NCI-H345 treated with DMSO at 0.1 percent for 48 hours (cell line): ENCODE results near the gene POLR3K.
A peak's percentile ranks its signal among the peaks of the same experiment; 100 is the strongest.

ENCODE experiments used
- DNase-seq: peaks from one replicate; lab custom pipeline; 2025; ENCODE audit not compliant: unreplicated experiment; lab: John Stamatoyannopoulos, UW

POLR3K gene

DNA sequence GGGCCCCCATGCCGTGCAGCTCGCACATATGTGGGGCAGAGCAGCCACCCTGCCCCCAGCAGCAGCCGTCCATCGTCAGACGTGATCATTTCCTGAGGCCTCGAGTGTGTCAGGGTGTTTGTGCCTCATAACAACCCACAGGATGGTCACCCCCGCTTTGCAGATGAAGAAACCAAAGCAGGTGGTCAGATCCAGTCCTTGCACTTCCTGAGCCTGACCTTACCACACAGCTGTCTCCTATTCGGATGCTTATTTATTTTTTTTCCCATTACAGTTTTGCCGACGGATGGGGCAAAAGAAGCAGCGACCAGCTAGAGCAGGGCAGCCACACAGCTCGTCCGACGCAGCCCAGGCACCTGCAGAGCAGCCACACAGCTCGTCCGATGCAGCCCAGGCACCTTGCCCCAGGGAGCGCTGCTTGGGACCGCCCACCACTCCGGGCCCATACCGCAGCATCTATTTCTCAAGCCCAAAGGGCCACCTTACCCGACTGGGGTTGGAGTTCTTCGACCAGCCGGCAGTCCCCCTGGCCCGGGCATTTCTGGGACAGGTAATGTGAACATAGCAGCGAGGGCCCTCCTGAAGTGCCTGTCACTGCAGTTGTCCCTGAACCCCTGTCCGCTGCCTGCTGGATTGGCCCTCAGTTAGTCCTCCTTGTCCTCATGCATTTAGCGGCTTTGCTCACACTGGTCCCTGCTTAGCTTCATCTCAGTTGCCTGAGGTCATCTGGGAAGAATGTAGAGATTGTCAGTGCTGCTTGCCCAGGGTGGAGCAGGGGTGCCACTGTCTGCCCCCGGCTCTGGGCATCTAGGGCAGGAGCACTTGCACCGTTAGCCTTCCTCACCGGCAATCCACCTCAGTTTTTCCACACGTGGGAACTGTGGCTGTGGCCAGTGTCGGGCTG is 26.0 kb upstream of the POLR3K start:
- DNase-seq = no peak

DNA sequence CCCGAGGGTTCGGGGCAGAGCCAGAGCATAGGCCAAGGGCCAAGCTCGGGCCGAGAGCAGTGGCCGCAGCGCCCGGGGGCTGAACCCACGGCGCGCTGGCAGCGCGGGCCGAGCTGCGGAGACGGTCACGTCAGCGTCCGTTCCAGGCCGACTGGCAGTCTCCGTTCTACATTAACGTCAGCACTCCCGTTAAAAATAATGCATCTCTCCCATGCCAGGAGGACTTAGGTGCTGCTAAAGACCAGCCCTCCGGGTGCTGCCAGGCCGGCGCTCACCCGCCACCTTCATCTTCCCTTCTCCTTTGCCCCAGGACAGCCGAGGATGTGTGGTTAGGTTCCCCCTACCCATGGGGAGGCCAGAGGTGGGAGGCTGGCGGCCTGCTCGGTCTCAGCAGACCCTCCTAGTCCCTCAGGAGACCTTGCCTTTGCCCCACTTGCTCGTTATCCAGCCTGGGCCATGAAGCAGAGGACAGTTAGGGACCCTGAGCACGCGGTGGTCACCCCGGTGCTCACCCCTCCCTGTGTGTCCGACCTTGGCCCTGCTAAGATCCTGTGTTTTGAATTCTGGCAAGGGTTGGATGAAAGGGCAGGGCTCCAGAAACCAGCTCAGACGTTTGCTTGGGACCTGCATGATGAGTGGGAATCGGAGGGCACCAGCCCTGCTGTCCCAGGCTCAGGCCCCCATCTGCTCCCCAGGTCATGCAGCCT is 25.2 kb upstream of the POLR3K start:
- peak; percentile 10 for DNase-seq

DNA sequence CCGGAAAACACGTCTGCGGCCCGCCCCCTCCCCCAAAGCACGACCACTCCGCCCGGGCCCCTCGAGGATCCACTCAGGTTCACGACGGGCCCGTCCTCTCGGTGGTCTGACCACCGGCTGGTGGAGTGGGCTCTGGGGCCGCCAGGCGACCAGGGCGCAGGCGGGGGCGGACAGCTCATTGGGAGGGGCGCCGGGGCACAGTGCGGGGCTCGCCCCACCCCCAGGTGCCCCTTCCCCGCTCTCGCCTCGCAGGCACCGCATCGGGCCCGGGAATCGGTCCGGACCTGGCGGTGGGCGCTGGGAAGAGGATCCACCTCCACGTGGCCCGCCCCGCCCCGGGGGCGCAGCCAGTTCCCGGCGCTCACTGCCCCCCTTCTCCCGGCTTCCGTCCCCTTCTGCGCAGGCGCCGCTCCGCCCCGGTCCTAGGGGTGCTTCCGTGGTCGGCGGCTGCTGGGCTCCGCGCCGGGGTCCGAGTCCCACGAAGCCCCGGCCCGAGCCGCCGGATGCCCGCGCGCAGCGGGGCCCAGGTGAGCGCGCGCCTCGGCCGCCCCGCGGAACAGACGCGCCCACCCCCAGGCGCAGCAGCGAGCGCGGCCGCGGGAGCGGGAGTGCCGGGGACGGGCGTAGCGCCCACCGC is 24.5 kb upstream of the POLR3K start, which contains the start of gene MPG:
MPG (plus strand) TSS at position 419 of the 637 bp plus-strand sequence; CDS start at position 504, 85 bp downstream.
- DNase-seq = peak; percentile 35

DNA sequence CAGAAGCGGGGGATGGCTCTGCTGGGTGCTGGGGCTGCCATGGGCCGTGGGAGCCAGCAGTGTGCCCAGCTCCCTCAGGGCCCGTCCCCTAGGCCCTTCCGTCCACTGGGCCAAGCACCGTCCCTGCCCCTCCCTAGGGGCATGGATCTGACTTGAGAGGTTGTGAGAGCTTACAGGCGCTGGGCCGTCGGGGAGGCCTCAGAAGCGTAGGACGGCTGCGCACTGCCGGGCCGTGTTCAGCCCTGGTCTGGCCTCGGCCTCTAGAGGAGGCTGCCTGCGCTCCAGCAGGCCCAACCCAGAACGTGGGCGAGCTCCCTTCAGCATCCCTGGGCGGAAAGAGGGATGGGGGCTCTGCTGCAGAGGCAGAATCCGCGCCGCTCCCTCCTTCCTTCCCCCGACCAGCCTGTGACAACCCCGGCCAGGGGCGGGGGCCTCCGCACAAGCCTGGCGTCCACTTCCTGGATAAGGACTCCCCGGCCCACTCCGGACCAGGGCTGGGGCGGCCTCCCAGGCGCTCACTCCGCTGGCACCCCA is 23.9 kb upstream of the POLR3K start:
- no peak for DNase-seq

DNA sequence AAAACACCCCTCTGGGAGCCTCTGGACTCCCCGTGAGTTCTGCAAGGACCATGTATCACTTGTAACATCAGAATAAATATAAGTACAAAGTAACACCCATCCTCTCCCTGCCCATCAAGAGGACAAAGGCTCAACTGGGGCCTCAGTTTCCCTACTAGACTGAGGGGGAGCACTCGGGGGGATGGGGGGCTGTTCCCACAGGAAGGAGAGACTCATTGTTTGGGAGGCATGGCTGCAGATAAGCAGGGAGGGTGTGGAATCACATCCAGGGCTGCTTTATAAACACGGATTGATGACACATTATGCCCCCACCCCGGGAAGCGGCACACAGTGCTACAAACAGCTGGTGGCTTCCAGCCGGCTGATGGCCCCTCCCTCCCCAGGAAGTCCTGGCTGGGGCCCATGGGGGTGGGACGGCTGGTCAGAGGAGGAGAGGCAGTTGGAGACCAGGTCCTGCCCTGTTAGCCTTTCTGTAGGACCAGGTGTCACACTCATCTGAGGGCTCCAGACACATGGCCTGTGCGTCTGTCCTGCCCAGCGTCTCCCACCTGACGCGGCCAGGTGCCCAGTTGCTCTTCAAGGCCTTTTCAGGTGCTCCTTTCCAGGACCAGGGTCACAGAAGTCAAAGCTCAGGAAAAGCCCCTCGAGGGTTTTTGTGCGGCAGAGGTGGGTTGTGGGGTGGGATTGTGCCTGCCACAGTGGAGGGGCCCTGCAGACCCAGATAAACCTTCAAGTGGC is 23.3 kb upstream of the POLR3K start:
- DNase-seq = no peak

DNA sequence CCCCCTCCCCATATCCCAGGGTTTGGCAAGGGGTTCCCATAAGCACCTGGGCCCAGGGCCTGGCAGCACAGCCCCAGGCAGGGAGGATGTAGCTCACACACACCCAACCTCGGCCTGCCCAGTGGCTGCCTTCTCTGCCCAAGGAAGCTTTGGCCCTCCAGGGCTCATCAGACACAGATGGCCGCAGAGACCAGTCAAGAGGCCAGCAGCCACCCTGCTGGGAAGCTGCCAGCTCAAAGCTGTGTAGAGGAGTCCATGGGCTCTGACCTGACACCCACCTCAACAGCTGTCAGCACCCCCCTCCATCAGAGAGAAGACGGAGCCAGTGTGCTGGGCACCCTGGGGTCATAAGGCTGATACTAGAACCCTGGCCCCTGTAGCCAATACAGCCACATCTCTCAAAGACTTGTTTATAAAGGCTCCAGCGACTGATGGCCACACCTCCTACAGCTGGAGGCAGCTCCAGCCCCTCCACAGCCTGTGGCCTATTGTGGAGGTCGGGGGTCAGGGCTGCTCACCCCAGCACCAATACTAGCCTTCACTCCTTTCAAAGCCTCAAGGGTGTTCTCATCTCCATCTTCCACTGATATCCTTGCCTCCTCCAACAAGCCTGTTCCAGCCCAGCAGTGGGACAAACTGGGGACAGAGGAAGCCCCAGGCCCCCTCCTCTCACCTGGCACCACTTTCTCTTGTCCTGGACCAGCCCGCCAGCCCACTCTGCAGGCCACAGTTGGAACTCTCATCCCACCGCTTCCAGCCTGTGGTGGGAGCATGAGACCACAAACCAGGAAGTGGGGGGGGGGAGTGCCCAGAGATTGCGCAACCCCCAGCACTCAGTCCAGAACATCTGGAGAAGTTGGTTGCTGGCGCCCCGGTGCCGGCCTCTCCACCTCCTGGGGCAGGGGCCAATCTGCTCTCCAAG is 22.4 kb upstream of the POLR3K start:
- no peak for DNase-seq

DNA sequence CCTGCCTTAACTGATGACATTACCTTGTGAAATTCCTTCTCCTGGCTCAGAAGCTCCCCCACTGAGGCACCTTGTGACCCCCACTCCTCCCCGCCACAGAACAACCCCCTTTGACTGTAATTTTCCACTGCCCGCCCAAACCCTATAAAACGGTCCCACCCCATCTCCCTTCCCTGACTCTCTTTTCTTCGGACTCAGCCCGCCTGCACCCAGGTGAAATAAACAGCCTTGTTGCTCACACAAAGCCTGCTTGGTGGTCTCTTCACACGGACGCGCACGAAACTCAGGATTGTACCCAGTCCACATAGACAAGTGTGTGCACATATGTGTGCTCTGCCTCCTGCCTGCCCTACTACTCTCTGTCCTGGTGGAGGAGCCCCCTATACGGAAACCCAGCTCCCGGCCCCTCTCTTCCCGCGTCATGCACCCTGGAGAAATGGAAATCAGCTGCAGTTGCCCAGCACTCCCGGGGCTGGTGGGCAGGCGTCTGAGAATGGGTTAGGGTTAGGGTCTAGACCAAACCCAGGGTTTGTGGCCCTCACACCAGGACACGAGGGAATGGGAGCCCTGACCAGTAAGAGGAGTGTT is 21.4 kb upstream of the POLR3K start:
- DNase-seq = no peak

DNA sequence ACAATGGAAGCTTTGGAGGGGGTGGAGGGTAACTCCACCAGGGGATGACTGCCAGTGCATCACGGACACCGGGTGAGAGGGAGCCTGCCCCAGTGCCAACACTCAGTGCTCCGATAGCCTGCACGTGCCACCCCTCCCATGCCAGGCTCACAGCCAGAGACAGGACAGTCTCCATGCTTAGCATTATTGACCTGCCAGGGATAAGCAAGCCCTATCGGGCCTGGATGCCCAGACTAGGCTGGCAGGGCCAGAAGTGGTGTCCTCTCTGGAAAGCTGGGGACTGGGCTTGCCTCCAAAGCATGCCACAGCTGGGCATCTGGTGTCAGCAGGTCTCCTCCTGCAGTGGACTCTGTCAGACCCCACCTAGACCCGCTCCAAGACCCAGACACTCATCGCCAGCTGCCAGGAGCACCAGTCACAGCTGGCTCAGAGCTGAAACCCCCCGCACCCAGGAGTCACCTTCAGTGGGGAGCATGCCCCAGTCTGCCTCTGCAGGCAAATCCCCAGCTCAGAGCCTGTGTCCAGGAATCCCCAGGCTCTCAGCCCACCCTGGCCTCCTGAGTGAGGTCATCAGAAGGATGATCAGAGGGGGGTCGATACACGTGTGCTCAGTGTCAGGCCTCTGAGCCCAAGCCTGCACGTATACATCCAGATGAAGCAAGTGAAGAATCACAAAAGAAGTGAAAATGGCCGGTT is 20.8 kb upstream of the POLR3K start:
- DNase-seq = no peak

DNA sequence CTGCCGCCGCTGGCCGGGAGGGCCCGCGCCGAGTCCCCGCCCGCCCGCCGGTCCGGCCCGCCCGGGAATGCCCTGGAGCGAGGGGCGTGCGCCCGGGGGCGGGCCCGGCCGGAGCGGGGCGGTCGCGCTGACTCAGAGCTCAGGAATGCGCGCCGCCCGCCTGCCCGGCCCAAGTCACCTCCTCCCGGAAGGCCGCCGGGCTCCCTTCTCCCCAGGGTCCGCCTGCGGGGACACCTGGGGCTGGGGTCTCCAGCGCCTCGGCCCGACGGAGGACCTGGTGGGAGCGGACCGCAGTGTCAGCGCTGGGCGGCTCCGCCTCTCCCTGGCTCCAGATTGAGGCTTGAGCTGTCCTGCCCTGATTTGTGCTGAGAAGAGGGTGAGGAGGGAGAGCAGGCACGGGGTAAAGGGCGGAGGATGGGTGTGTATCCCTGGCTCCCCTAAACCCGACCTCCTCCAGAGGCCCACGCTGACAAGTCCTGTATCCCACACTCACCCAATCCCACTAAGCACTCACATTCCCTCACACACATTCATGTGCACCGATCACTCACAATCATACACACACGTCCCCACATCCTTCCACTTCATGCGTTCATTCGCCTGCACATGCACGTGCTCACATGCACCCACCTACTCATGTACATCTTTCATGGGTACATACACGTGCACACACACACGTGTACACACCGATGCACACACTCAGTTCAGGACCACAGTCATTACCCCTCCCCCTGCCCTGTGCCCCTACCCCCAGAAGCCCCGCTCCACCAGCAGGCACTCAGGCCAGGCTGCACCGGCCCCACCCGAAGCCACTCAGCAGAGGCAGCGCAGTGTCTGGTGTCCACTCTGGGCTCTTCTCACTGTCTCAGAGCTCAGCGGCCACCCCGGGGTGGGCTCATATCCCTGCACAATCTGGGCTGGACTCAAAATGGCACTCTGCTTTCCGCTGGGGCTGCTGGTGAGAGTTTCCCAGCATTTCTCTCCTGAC is 19.4 kb upstream of the POLR3K start, which contains the start of gene RHBDF1:
RHBDF1 (minus strand) TSS at position 71 of the 988 bp plus-strand sequence. CDS start 7,616 bp downstream, outside the sequence.
- DNase-seq = no peak

DNA sequence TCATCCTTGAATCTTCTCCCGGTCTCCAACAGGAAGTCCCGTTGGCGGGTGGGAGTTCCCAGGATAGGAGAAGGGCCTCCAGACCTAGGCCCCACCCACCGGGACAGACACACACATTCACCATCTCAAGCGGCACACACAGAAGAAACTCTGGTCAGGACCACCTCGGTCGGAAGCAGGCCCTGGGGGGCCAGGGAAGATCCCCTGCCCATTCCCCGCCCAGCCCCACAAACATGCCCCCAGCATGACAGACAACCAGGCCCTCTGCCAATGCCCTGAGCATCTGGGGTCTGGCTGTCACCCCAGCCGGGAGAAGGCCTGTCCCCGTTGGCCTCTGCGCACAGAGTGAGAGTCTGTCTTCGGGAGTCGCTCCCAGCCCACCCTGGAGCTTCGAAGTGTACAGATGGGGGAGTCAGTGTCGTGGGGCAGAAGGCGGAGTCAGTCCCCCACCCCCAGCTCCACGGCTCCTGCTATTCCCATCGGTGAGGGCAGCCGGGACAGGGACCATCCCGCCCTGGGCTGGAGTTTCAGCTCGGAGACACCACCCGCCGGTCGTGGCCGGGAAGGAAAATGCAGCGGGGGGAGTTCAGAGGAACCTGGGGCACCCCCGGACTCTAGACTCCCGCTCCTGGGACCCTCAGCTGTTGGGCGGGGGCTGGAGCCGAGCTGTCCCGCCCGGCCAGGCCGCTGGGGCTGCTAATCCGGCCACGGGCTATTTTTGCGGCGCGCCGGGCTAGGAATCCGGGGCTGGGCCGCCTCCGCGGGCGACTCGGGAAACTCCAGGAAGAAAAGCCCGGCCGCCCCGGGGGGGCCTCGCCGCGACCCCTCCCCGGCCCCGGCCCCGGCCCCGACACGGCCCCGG is 18.4 kb upstream of the POLR3K start:
- DNase-seq = no peak

DNA sequence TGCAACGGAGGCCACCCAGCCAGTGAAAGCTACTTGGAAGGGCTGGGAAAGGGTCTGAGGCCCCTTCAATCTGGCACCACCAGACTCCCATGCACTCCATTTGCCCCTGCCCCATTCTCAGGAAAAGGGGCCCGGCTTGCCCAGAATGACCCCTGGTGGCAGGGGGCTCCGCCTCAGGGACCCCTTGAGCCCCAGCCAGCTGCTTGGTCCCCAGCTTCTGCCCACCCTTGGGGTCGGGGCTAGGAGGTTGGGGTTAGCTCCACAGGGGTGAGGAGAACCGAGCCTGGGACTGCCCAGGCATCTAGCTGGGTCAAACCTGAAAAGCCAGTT is 17.8 kb upstream of the POLR3K start:
- no peak for DNase-seq

DNA sequence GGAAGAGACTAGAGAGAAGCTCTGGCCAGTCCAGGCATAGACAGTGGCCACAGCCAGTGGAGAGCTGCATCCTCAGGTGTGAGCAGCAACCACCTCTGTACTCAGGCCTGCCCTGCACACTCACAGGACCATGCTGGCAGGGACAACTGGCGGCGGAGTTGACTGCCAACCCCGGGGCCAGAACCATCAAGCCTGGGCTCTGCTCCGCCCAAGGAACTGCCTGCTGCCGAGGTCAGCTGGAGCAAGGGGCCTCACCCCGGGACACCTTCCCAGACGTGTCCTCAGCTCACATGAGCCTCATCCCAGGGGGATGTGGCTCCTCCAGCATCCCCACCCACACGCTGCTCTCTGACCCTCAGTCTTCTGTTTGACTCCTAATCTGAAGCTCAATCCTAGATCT is 15.8 kb upstream of the POLR3K start:
- no peak for DNase-seq

DNA sequence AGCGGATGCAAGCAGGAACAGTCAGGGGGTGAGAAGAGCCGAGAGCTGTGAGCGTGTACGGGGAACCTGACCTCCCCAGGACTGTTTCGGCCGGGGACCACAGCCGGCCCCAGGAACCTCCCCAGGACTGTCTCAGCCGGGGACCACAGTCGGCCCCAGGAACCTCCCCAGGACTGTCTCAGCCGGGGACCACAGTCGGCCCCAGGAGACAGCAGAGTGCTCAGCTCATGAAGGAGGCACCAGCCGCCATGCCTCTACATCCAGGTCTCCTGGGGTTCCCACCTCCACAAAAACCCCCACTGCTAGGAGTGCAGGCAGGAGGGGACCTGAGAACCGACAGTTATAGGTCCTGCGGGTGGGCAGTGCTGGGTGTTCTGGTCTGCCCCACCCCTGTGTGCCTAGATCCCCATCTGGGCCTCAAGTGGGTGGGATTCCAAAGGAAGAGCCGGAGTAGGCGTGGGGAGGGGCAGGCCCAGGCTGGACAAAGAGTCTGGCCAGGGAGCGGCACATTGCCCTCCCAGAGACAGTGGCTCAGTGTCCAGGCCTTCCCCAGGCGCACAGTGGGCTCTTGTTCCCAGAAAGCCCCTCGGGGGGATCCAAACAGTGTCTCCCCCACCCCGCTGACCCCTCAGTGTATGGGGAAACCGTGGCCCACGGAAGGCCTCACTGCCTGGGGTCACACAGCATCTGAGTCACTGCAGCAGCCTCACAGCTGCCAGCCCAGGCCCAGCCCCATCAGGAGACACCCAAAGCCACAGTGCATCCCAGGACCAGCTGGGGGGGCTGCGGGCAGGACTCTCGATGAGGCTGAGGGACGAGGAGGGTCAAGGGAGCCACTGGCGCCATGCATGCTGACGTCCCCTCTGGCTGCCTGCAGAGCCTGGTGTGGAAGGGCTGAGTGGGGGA is 14.7 kb upstream of the POLR3K start:
- DNase-seq = no peak

DNA sequence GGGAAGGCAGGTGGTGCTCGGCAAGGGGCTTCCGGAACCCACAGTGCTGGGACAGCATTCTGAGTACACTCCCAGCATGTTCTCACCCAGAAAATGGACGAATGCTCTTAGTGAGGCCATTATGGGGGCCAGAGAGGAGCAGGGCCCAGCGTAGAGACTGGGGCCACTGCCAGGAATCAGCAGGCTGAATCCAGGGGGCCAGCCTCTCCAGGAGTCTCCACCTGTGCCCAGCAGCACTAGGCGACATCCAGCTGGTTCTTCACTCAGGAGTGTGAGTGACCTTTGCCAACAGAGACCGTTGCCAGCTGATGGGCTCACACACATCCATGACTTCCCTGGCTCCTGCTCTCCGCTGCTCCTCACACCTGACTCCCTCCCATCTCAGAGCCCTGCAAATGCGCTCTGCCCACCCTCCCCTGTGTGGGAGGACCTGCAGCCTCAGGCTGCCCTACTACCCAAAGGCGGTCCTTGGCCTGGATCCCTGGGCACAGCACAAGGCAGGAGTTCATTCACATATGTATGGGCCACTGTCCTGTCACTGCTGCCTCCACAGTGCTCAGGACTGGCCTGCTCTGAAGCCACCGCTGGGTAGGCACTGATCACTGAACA is 13.9 kb upstream of the POLR3K start:
- DNase-seq = peak; percentile 79
